Gastroesophageal sphincter (tissue), 4 donors: ENCODE measurements around the gene ZBTB34. TPM values are rescaled to one million over a fixed set of nuclear protein-coding genes. Genes with fewer than 3 reads are reported as not detected.

Source experiments
- ATAC-seq: fragments of 150-250 bp; one replicate; pipeline ENCODE4 v1.9.1; 2016; ENCODE audit warnings: mild to moderate bottlenecking, moderate library complexity
- H3K27ac ChIP-seq, 4 donors: fragments of 200-600 bp; sonication (generic) in 3 of 4; 1 replicate in 3 of 4; 2 replicates in 1 of 4; pipeline ENCODE4 v1.5.1; 2016 to 2019
- H3K27me3 ChIP-seq: fragments of 200-600 bp; sonication (generic); one replicate; pipeline ENCODE4 v1.5.1; 2019
- H3K36me3 ChIP-seq, 2 donors: fragments of 200-600 bp; sonication (generic); one replicate each; pipeline ENCODE4 v1.5.1; 2019; ENCODE audit warnings: control low read depth in 1 of 2
- H3K4me1 ChIP-seq, 3 donors: fragments of 200-600 bp; sonication (generic); 1 replicate in 2 of 3; 2 replicates in 1 of 3; pipeline ENCODE4 v1.5.1; 2016 to 2019; ENCODE audit warnings: control low read depth in 2 of 3
- H3K4me3 ChIP-seq, 2 donors: fragments of 200-600 bp; sonication (generic); one replicate each; pipeline ENCODE4 v1.5.1; 2019; ENCODE audit warnings: mild to moderate bottlenecking in 1 of 2, moderate library complexity in 1 of 2
- H3K9me3 ChIP-seq, 3 donors: fragments of 200-600 bp; sonication (generic); one replicate each; pipeline ENCODE4 v1.5.1; 2017 to 2019; ENCODE audit warnings: control low read depth in 2 of 3
- EP300 ChIP-seq: sonication (generic); formaldehyde crosslinking; IDR thresholded peaks from one replicate; pipeline ENCODE4 v1.6.1; 2017; ENCODE audit warnings: antibody characterized with exemption, mild to moderate bottlenecking
- POLR2A ChIP-seq, 2 donors: fragments of 450-650 bp; IDR thresholded peaks; one replicate each; pipeline ENCODE4 v1.6.1; 2017; ENCODE audit warnings: antibody characterized with exemption in 2 of 2, mild to moderate bottlenecking in 2 of 2, moderate library complexity in 1 of 2
- POLR2AphosphoS5 ChIP-seq: sonication (generic); formaldehyde crosslinking; IDR thresholded peaks from one replicate; pipeline ENCODE4 v1.6.1; 2017; ENCODE audit warnings: antibody characterized with exemption
- WGBS, 2 donors: methylation state at CpG; one replicate each; pipeline ENCODE4 v1.1.5; 2018; ENCODE audit warnings: low coverage in 1 of 2; 5-methylcytosine and 5-hydroxymethylcytosine counted together
- total RNA-seq, 4 donors: library from RNA; depleted of rRNA; stranded (reverse); fragments of >200 nt; gene quantifications; one replicate each; pipeline ENCODE4 v1.1.0, GENCODE V29; 2016
- TF ChIP-seq, protein P1 (sequence below), 4 experiments: fragments of 200-600 bp in 2 of 4; fragments of 450-650 bp in 2 of 4; sonication (generic) in 1 of 4; IDR thresholded peaks; one replicate each; pipeline ENCODE4 v1.5.1; 2017 to 2019; ENCODE audit warnings: antibody characterized with exemption in 4 of 4, mild to moderate bottlenecking in 2 of 4, moderate library complexity in 2 of 4

The ZBTB34 gene
- total RNA-seq, 4 donors from 2014 or later: 11.0 to 14.2 (median 13.5) TPM

- Histone ChIP-seq H3K9me3 (no peaks in the 10 kb centered on the region), H3K27ac (peak within 1 kb of the TSS in 3 of 4 donors; percentile 86 to 88 (median 87)), H3K36me3 (no peaks in the 10 kb centered on the region), H3K4me3 (peak within 1 kb of the TSS; percentile 36 to 80), H3K27me3 (no peaks in the 10 kb centered on the region), H3K4me1 (peaks cover 0 to 16% (median 5%) of the 10 kb centered on the region in 3 donors)
- WGBS, 2 donors: 0% methylated on average over 6 of the region's 105 CpGs; no CpG with 5 or more reads in 1 of the 2 donors
- peak; percentile 100 for ATAC-seq
- no peak for TF ChIP-seq EP300
- peak; percentile 62 for TF ChIP-seq POLR2AphosphoS5
- TF ChIP-seq, protein P1, sequence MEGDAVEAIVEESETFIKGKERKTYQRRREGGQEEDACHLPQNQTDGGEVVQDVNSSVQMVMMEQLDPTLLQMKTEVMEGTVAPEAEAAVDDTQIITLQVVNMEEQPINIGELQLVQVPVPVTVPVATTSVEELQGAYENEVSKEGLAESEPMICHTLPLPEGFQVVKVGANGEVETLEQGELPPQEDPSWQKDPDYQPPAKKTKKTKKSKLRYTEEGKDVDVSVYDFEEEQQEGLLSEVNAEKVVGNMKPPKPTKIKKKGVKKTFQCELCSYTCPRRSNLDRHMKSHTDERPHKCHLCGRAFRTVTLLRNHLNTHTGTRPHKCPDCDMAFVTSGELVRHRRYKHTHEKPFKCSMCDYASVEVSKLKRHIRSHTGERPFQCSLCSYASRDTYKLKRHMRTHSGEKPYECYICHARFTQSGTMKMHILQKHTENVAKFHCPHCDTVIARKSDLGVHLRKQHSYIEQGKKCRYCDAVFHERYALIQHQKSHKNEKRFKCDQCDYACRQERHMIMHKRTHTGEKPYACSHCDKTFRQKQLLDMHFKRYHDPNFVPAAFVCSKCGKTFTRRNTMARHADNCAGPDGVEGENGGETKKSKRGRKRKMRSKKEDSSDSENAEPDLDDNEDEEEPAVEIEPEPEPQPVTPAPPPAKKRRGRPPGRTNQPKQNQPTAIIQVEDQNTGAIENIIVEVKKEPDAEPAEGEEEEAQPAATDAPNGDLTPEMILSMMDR (IDR thresholded peaks at IDR 0.05): no peak
- peak; percentile 29 to 45 for TF ChIP-seq POLR2A (IDR thresholded peaks at IDR 0.05)
These were observed 54.2 kb downstream of the ZBTB34 start, which contains the start of gene RALGPS1 for GRCh38 chr9:126914458-126915280. RALGPS1 (plus strand) TSS chr9:126914782; CDS start chr9:126962290, 47,508 bp downstream.

- Histone ChIP-seq H3K4me1 (peaks cover 0 to 16% (median 5%) of the 10 kb centered on the region in 3 donors), H3K9me3 (no peaks in the 10 kb centered on the region), H3K27ac (peak overlapping the region in 3 of 4 donors; percentile 86 to 88 (median 87)), H3K36me3 (no peaks in the 10 kb centered on the region), H3K27me3 (no peaks in the 10 kb centered on the region), H3K4me3 (peak overlapping the region; percentile 36 to 80)
- no peak for ATAC-seq
- TF ChIP-seq EP300: no peak
- no peak for TF ChIP-seq POLR2A (IDR thresholded peaks at IDR 0.05)
- TF ChIP-seq, protein P1 (IDR thresholded peaks at IDR 0.05): no peak
- TF ChIP-seq POLR2AphosphoS5: no peak
- no CpG with 5 or more reads among the region's 43 CpGs for WGBS, 2 donors
These were observed 54.9 kb downstream of the ZBTB34 start for GRCh38 chr9:126915281-126915816.

DNA sequence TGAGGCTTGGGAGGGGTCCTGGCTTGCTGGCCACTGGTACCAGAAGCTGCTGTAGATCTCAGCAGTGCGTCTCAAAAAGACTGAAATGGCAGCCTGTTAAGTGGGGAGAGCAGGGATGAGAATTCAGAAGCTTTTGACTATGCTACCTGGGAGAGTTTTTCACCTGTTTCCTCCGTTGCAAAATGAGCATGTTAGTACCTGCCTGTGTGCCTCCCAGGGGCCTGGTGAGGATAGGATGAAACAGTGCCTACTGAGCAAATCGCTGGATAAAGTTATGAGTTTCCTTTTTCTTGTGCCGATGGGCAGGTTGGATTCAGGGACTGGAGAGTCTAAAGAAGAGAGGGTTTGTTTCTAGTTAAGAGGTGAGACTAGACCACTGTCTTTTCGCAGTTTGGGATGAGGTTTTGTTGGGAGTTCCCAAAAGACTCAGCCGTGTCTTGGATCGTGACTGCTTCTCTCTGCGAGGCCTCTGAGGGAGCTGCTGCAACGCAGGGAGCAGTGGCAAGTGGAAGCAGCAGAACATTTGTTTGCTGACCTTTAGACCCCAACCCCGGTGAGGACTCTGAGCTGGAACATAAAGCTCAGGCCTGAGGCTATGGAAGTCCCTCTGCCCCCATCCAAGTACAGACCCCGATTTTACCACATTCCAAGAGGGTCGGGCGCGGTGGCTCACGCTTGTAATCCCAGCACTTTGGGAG lies 55.6 kb downstream of the ZBTB34 start:
- H3K9me3 ChIP-seq: no peaks in the 10 kb centered on the region
- no peak overlapping the region for H3K27ac ChIP-seq
- H3K4me1 ChIP-seq: peaks cover 0 to 16% (median 5%) of the 10 kb centered on the region in 3 donors
- no peaks in the 10 kb centered on the region for H3K36me3 ChIP-seq
- no peaks in the 10 kb centered on the region for H3K27me3 ChIP-seq
- H3K4me3 ChIP-seq: peak overlapping the region in 1 of 2 donors; percentile 80
- no peak for ATAC-seq
- 86% methylated on average over 1 to 3 of the region's 15 CpGs for WGBS, 2 donors
- no peak for TF ChIP-seq POLR2A (IDR thresholded peaks at IDR 0.05)
- TF ChIP-seq, protein P1 (IDR thresholded peaks at IDR 0.05): no peak
- no peak for TF ChIP-seq POLR2AphosphoS5
- TF ChIP-seq EP300: no peak

- Histone ChIP-seq H3K4me1 (peaks cover 0 to 16% (median 5%) of the 10 kb centered on the region in 3 donors), H3K27me3 (no peaks in the 10 kb centered on the region), H3K4me3 (no peak overlapping the region), H3K27ac (no peak overlapping the region), H3K9me3 (no peaks in the 10 kb centered on the region), H3K36me3 (no peaks in the 10 kb centered on the region)
- TF ChIP-seq, protein P1 (IDR thresholded peaks at IDR 0.05): no peak
- TF ChIP-seq EP300 (no peak), POLR2A (IDR thresholded peaks at IDR 0.05) (no peak), POLR2AphosphoS5 (no peak)
- ATAC-seq: no peak
- WGBS, 2 donors: 67 to 90% methylated on average over 2 of the region's 2 CpGs
These were observed 56.5 kb downstream of the ZBTB34 start for GRCh38 chr9:126916909-126917308.
